Measurements from ENCODE around the gene SESN2.
A peak's percentile ranks its signal among the peaks of the same experiment; 100 is the strongest.

Gene SESN2

GRCh38 chr1:28259252-28259933, at the start of gene SESN2:
Gene SESN2 (plus strand): TSS chr1:28259518. CDS start chr1:28259848, 330 bp downstream.
- peak; percentile 100 for DNase-seq
- H3K27ac Mint-ChIP-seq: peak within 1 kb of the TSS; percentile 83
- peak within 1 kb of the TSS; percentile 74 for H3K4me3 Mint-ChIP-seq
- peaks cover 4% of the 10 kb centered on the region for H3K36me3 Mint-ChIP-seq
- H3K4me1 Mint-ChIP-seq: peaks cover 56% of the 10 kb centered on the region
- H3K9me3 Mint-ChIP-seq: no peaks in the 10 kb centered on the region
- CTCF ChIA-PET: interaction anchor here (0.8 to 1.3 kb wide), 2 partner anchors 11 to 101 kb away, joined by 4 read pairs; no protein-coding TSS in a partner anchor
- H3K27me3 Mint-ChIP-seq: no peaks in the 10 kb centered on the region

GRCh38 chr1:28209700-28210099, 49.6 kb upstream of the SESN2 start:
- Mint-ChIP-seq H3K27me3 (no peaks in the 10 kb centered on the region), H3K27ac (no peak overlapping the region), H3K36me3 (peaks cover 41% of the 10 kb centered on the region), H3K9me3 (no peaks in the 10 kb centered on the region), H3K4me1 (peaks cover 9% of the 10 kb centered on the region), H3K4me3 (no peak overlapping the region)
- CTCF ChIA-PET: interaction anchor here (0.7 to 9.8 kb wide), 17 partner anchors 10 to 352 kb away, joined by 3 to 184 read pairs (median 5); partner anchors contain the start of gene EYA3
- DNase-seq: no peak

GRCh38 chr1:28213315-28213714, 46.0 kb upstream of the SESN2 start:
- Mint-ChIP-seq H3K4me1 (peaks cover 7% of the 10 kb centered on the region), H3K36me3 (peaks cover 29% of the 10 kb centered on the region), H3K27me3 (no peaks in the 10 kb centered on the region), H3K9me3 (no peaks in the 10 kb centered on the region), H3K27ac (no peak overlapping the region), H3K4me3 (no peak overlapping the region)
- DNase-seq: no peak
- CTCF ChIA-PET: interaction anchor here (0.5 to 9.8 kb wide), 3 partner anchors 11 to 123 kb away, joined by 3 to 184 read pairs (median 3); partner anchors contain the start of gene EYA3

- CTCF ChIA-PET: no interaction called here
- peaks cover 34% of the 10 kb centered on the region for H3K4me1 Mint-ChIP-seq
- H3K4me3 Mint-ChIP-seq: no peak overlapping the region
- no peaks in the 10 kb centered on the region for H3K9me3 Mint-ChIP-seq
- DNase-seq: no peak
- no peak overlapping the region for H3K27ac Mint-ChIP-seq
- H3K36me3 Mint-ChIP-seq: peaks cover 34% of the 10 kb centered on the region
- H3K27me3 Mint-ChIP-seq: no peaks in the 10 kb centered on the region
Measured at GRCh38 chr1:28229089-28229488, 30.2 kb upstream of the SESN2 start.

GRCh38 chr1:28229996-28230395, 29.3 kb upstream of the SESN2 start:
- H3K4me3 Mint-ChIP-seq: no peak overlapping the region
- H3K27ac Mint-ChIP-seq: no peak overlapping the region
- peaks cover 32% of the 10 kb centered on the region for H3K36me3 Mint-ChIP-seq
- CTCF ChIA-PET: no interaction called here
- DNase-seq: no peak
- no peaks in the 10 kb centered on the region for H3K27me3 Mint-ChIP-seq
- H3K4me1 Mint-ChIP-seq: peaks cover 37% of the 10 kb centered on the region
- H3K9me3 Mint-ChIP-seq: no peaks in the 10 kb centered on the region

GRCh38 chr1:28232558-28233263, 26.6 kb upstream of the SESN2 start, which contains the start of gene DNAJC8:
Gene DNAJC8 (minus strand): TSS chr1:28233029. CDS start chr1:28232998, 31 bp downstream.
- Mint-ChIP-seq H3K36me3 (peaks cover 17% of the 10 kb centered on the region), H3K4me3 (peak within 1 kb of the TSS; percentile 100), H3K4me1 (peaks cover 37% of the 10 kb centered on the region), H3K27ac (peak within 1 kb of the TSS; percentile 99), H3K9me3 (no peaks in the 10 kb centered on the region), H3K27me3 (no peaks in the 10 kb centered on the region)
- DNase-seq: peak; percentile 97
- CTCF ChIA-PET: interaction anchor here (0.8 kb wide), 1 partner anchor 16 kb away, joined by 4 read pairs; no protein-coding TSS in a partner anchor

GRCh38 chr1:28233264-28233606, 26.1 kb upstream of the SESN2 start:
- peak overlapping the region; percentile 50 for H3K4me3 Mint-ChIP-seq
- no peaks in the 10 kb centered on the region for H3K9me3 Mint-ChIP-seq
- no peak for DNase-seq
- no peak overlapping the region for H3K27ac Mint-ChIP-seq
- peaks cover 14% of the 10 kb centered on the region for H3K36me3 Mint-ChIP-seq
- H3K4me1 Mint-ChIP-seq: peaks cover 37% of the 10 kb centered on the region
- CTCF ChIA-PET: interaction anchor here (0.8 kb wide), 1 partner anchor 15 kb away, joined by 4 read pairs; no protein-coding TSS in a partner anchor
- H3K27me3 Mint-ChIP-seq: no peaks in the 10 kb centered on the region

- Mint-ChIP-seq H3K9me3 (no peaks in the 10 kb centered on the region), H3K27ac (no peak within 1 kb of the TSS), H3K4me1 (peaks cover 21% of the 10 kb centered on the region), H3K27me3 (no peaks in the 10 kb centered on the region), H3K36me3 (peaks cover 12% of the 10 kb centered on the region), H3K4me3 (no peak within 1 kb of the TSS)
- DNase-seq: peak; percentile 97
- CTCF ChIA-PET: interaction anchor here (1.0 to 1.5 kb wide), 3 partner anchors 10 to 62 kb away, joined by 3 to 5 read pairs (median 3); no protein-coding TSS in a partner anchor
Measured at GRCh38 chr1:28235755-28236655, 23.3 kb upstream of the SESN2 start, which contains the start of gene ATP5IF1. Gene ATP5IF1 (plus strand): TSS chr1:28236124. CDS start chr1:28236184, 60 bp downstream.

GRCh38 chr1:28236656-28237322, 22.5 kb upstream of the SESN2 start:
- CTCF ChIA-PET: interaction anchor here (1.0 to 1.5 kb wide), 3 partner anchors 9 to 12 kb away, joined by 3 to 5 read pairs (median 3); no protein-coding TSS in a partner anchor
- Mint-ChIP-seq H3K9me3 (no peaks in the 10 kb centered on the region), H3K27ac (no peak overlapping the region), H3K4me1 (peaks cover 19% of the 10 kb centered on the region), H3K36me3 (peaks cover 12% of the 10 kb centered on the region), H3K4me3 (no peak overlapping the region), H3K27me3 (no peaks in the 10 kb centered on the region)
- DNase-seq: peak; percentile 36

GRCh38 chr1:28239004-28239403, 20.3 kb upstream of the SESN2 start:
- no peak overlapping the region for H3K4me3 Mint-ChIP-seq
- no peaks in the 10 kb centered on the region for H3K27me3 Mint-ChIP-seq
- CTCF ChIA-PET: no interaction called here
- H3K27ac Mint-ChIP-seq: peak overlapping the region; percentile 49
- H3K36me3 Mint-ChIP-seq: peaks cover 4% of the 10 kb centered on the region
- H3K9me3 Mint-ChIP-seq: no peaks in the 10 kb centered on the region
- H3K4me1 Mint-ChIP-seq: peaks cover 17% of the 10 kb centered on the region
- no peak for DNase-seq

GRCh38 chr1:28240024-28240423, 19.3 kb upstream of the SESN2 start:
- Mint-ChIP-seq H3K9me3 (no peaks in the 10 kb centered on the region), H3K4me3 (no peak overlapping the region), H3K4me1 (peaks cover 24% of the 10 kb centered on the region), H3K27me3 (no peaks in the 10 kb centered on the region), H3K27ac (no peak overlapping the region), H3K36me3 (peaks cover 5% of the 10 kb centered on the region)
- no peak for DNase-seq
- CTCF ChIA-PET: no interaction called here

GRCh38 chr1:28241638-28242241, 17.6 kb upstream of the SESN2 start:
- Mint-ChIP-seq H3K27me3 (no peaks in the 10 kb centered on the region), H3K4me3 (no peak overlapping the region), H3K27ac (no peak overlapping the region), H3K36me3 (peaks cover 6% of the 10 kb centered on the region), H3K9me3 (no peaks in the 10 kb centered on the region), H3K4me1 (peaks cover 30% of the 10 kb centered on the region)
- CTCF ChIA-PET: no interaction called here
- no peak for DNase-seq

All from activated naive CD4-positive, alpha-beta T cell treated with anti-CD3 and anti-CD28 coated beads, Interleukin-2, amount 10 ng/mL, durations not matched to agents 7 days and 5 days (primary cell).